HG02763 (cell line): ENCODE measurements around the gene EIF2S2.

Experiments
- ATAC-seq: cut with Tn5 transposase; IDR thresholded peaks from one replicate; pipeline ENCODE4 v1.9.1; 2021; ENCODE audit warnings: mild to moderate bottlenecking, moderate library complexity; ENCODE audit not compliant: unreplicated experiment

Gene EIF2S2

GRCh38 chr20:34122274-34122980, 10.4 kb upstream of the EIF2S2 start:
- ATAC-seq: no peak

- ATAC-seq: no peak
Measured at GRCh38 chr20:34120213-34120612, 8.2 kb upstream of the EIF2S2 start.

GRCh38 chr20:34115232-34115631, 3.2 kb upstream of the EIF2S2 start:
- ATAC-seq: no peak

- ATAC-seq: no peak
Measured at GRCh38 chr20:34114809-34115208, 2.8 kb upstream of the EIF2S2 start.

GRCh38 chr20:34112600-34113101, 608 bp upstream of the EIF2S2 start:
- ATAC-seq: no peak

- no peak for ATAC-seq
Measured at GRCh38 chr20:34110745-34111641, 1.1 kb downstream of the EIF2S2 start.

- no peak for ATAC-seq
Measured at GRCh38 chr20:34110025-34110744, 1.9 kb downstream of the EIF2S2 start.

GRCh38 chr20:34109442-34109841, 2.6 kb downstream of the EIF2S2 start:
- ATAC-seq: no peak

- ATAC-seq: no peak
Measured at GRCh38 chr20:34108616-34109174, 3.3 kb downstream of the EIF2S2 start.

- no peak for ATAC-seq
Measured at GRCh38 chr20:34105978-34106675, 5.9 kb downstream of the EIF2S2 start.

GRCh38 chr20:34104059-34104458, 8.0 kb downstream of the EIF2S2 start:
- no peak for ATAC-seq

GRCh38 chr20:34102342-34102741, 9.7 kb downstream of the EIF2S2 start:
- no peak for ATAC-seq

GRCh38 chr20:34100576-34100975, 11.5 kb downstream of the EIF2S2 start:
- ATAC-seq: no peak

GRCh38 chr20:34099675-34100074, 12.4 kb downstream of the EIF2S2 start:
- ATAC-seq: no peak

GRCh38 chr20:34098570-34098969, 13.5 kb downstream of the EIF2S2 start:
- ATAC-seq: no peak

- no peak for ATAC-seq
Measured at GRCh38 chr20:34096699-34097444, 15.2 kb downstream of the EIF2S2 start.

GRCh38 chr20:34095825-34096224, 16.2 kb downstream of the EIF2S2 start:
- ATAC-seq: no peak

GRCh38 chr20:34093895-34094294, 18.1 kb downstream of the EIF2S2 start:
- ATAC-seq: no peak

- ATAC-seq: no peak
Measured at GRCh38 chr20:34091637-34092200, 20.3 kb downstream of the EIF2S2 start.
